Caco-2 (cell line): ENCODE data around the gene SUV39H2. TPM values are rescaled to one million over a fixed set of nuclear protein-coding genes. Genes with fewer than 3 reads are reported as not detected.

Experiments
- BruUV-seq: library from RNA; stranded (reverse); fragments of 400-500 nt; replicated peaks from 2 replicates; lab custom pipeline; 2021; lab: Mats Ljungman, UMichigan
- CTCF ChIA-PET: fragments of 300-600 bp; sonication (Branson Sonifier 250); formaldehyde crosslinking; loops from one replicate; lab custom pipeline; 2022; ENCODE audit warnings: antibody characterized with exemption; lab: Charles Lee
- POLR2A ChIA-PET: fragments of 300-600 bp; sonication (Branson Sonifier 250); formaldehyde crosslinking; loops from one replicate; lab custom pipeline; 2022; ENCODE audit warnings: antibody characterized with exemption; lab: Charles Lee
- DNase-seq, 2 experiments: peaks; one replicate each; pipeline versions ENCODE4 v3.0.0 to v3.0.0-alpha.2; 2020 to 2022
- H3K27me3 ChIP-seq: replicated peaks from 2 replicates; pipeline ENCODE4 v1.6.0; 2011; ENCODE audit warnings: low read length; ENCODE audit not compliant: control insufficient read depth, insufficient read depth
- H3K36me3 ChIP-seq: 2 replicates; pipeline ENCODE4 v1.5.1; 2011; ENCODE audit warnings: low read length; ENCODE audit not compliant: control insufficient read depth, insufficient read depth
- H3K4me1 ChIP-seq: fragments of 250-450 bp; sonication (Bioruptor Pico); 2 replicates; pipeline ENCODE4 v1.5.1; 2020; ENCODE audit warnings: mild to moderate bottlenecking
- H3K4me3 ChIP-seq: 2 replicates; pipeline ENCODE4 v1.5.1; 2011; ENCODE audit warnings: low read depth, mild to moderate bottlenecking, control low read depth, low read length
- H3K9me3 ChIP-seq: fragments of 250-450 bp; sonication (Bioruptor Pico); 2 replicates; pipeline ENCODE4 v1.5.1; 2020; ENCODE audit warnings: mild to moderate bottlenecking, moderate library complexity
- H3K27ac Mint-ChIP-seq: one replicate; pipeline ENCODE4 v1.8.0; 2022; ENCODE audit warnings: mixed read lengths; ENCODE audit not compliant: unreplicated experiment
- H3K27me3 Mint-ChIP-seq: one replicate; pipeline ENCODE4 v1.8.0; 2022; ENCODE audit warnings: mixed read lengths; ENCODE audit not compliant: insufficient read depth, unreplicated experiment
- H3K36me3 Mint-ChIP-seq: one replicate; pipeline ENCODE4 v1.8.0; 2022; ENCODE audit warnings: mild to moderate bottlenecking, mixed read lengths; ENCODE audit not compliant: insufficient read depth, unreplicated experiment
- H3K4me1 Mint-ChIP-seq: one replicate; pipeline ENCODE4 v1.8.0; 2022; ENCODE audit warnings: low read depth, mixed read lengths; ENCODE audit not compliant: unreplicated experiment
- H3K4me3 Mint-ChIP-seq: one replicate; pipeline ENCODE4 v1.8.0; 2022; ENCODE audit warnings: mild to moderate bottlenecking, moderate library complexity, mixed read lengths; ENCODE audit not compliant: unreplicated experiment
- H3K9me3 Mint-ChIP-seq: one replicate; pipeline ENCODE4 v1.8.0; 2022; ENCODE audit warnings: mixed read lengths; ENCODE audit not compliant: unreplicated experiment
- intact Hi-C: fragments of 100-400 bp; cut with micrococcal nuclease; formaldehyde crosslinking; loops from one replicate; pipeline ENCODE4 v1.10.0; 2022; ENCODE audit not compliant: unreplicated experiment
- total RNA-seq: library from RNA; stranded (reverse); gene quantifications from 2 replicates; pipeline ENCODE4 v1.2.3, GENCODE V29; 2022
- TF ChIP-seq, protein P1 (sequence below), 2 experiments: fragments of 200-600 bp in 1 of 2; IDR thresholded peaks; 1 replicate in 1 of 2; 2 replicates in 1 of 2; pipeline versions ENCODE4 v1.5.1 to v1.8.0; 2011 to 2022; ENCODE audit warnings: antibody characterized with exemption in 1 of 2, control low read depth in 1 of 2, inconsistent platforms in 1 of 2, low read depth in 1 of 2, low read length in 1 of 2, mild to moderate bottlenecking in 1 of 2, moderate library complexity in 1 of 2; ENCODE audit not compliant: insufficient read depth in 1 of 2, severe bottlenecking in 1 of 2, unreplicated experiment in 1 of 2

The SUV39H2 gene
- total RNA-seq, 1 experiment from 2014 or later: 60.4 TPM

DNA sequence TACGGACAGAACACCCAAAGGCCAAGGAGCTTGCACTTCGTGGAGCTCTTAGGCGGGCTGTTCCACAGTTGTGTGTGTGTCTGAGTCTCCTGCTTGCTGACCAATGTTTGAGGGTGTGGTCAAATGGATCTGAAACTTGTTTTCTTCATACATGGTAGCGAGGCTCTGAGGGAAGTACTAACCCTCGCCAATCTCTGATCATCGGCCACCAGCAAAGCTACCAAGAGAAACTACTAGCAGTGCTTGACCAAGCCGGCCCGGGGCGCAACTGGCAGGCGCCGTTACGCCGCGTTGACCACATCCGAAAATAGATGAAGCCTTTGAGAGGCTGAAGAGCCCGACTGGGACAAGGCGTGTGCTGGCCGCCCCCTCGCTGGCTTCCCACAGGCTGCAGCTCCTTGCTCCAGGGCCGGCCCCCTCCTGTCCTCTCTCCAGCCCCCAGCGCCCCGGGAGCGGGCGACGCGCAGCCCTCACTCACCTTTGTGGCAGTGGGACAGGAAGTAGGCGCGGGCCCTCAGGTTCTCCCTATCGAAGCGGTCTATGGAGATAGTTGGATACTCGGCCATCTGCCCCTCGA, 74.8 kb downstream of the SUV39H2 start:
- Histone ChIP-seq H3K36me3 (no peaks in the 10 kb centered on the region), H3K4me1 (peaks cover 4% of the 10 kb centered on the region; the same call in 1 of the 2 replicates), H3K27me3 (no peaks in the 10 kb centered on the region), H3K4me3 (peak overlapping the region; percentile 85), H3K9me3 (no peaks in the 10 kb centered on the region)
- no peaks in the 10 kb centered on the region for H3K27me3 Mint-ChIP-seq
- H3K4me3 Mint-ChIP-seq: peak overlapping the region; percentile 87
- BruUV-seq: no TSS peak
- CTCF ChIA-PET: interaction anchor here (0.6 to 2.2 kb wide), 7 partner anchors 12 to 768 kb away, joined by 3 to 12 read pairs (median 5); partner anchors contain the start of genes CDNF, HSPA14 and MSANTD7
- POLR2A ChIA-PET: interaction anchor here (0.5 to 2.2 kb wide), 7 partner anchors 20 to 425 kb away, joined by 3 to 25 read pairs (median 3); partner anchors contain the start of genes CDNF, HSPA14, MSANTD7 and SUV39H2
- H3K9me3 Mint-ChIP-seq: no peaks in the 10 kb centered on the region
- H3K4me1 Mint-ChIP-seq: peaks cover 6% of the 10 kb centered on the region
- TF ChIP-seq, protein P1, sequence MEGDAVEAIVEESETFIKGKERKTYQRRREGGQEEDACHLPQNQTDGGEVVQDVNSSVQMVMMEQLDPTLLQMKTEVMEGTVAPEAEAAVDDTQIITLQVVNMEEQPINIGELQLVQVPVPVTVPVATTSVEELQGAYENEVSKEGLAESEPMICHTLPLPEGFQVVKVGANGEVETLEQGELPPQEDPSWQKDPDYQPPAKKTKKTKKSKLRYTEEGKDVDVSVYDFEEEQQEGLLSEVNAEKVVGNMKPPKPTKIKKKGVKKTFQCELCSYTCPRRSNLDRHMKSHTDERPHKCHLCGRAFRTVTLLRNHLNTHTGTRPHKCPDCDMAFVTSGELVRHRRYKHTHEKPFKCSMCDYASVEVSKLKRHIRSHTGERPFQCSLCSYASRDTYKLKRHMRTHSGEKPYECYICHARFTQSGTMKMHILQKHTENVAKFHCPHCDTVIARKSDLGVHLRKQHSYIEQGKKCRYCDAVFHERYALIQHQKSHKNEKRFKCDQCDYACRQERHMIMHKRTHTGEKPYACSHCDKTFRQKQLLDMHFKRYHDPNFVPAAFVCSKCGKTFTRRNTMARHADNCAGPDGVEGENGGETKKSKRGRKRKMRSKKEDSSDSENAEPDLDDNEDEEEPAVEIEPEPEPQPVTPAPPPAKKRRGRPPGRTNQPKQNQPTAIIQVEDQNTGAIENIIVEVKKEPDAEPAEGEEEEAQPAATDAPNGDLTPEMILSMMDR (IDR thresholded peaks at IDR 0.05; ENCODE audit: insufficient read depth in 1 of 2, low read depth in 1 of 2, low read length in 1 of 2, severe bottlenecking in 1 of 2, unreplicated experiment in 1 of 2): peak in 1 of 2 experiments; percentile 32
- peak overlapping the region; percentile 99 for H3K27ac Mint-ChIP-seq
- intact Hi-C loops: loop anchor here (1.0 to 10.0 kb wide), 2 partner anchors 379 to 454 kb away; no protein-coding TSS in a partner anchor
- peak in 1 of 2 experiments; percentile 67 for DNase-seq
- H3K36me3 Mint-ChIP-seq: peaks cover 27% of the 10 kb centered on the region

Other genes with a start within 250 kb of the SUV39H2 start
- gene FAM107B, start 104.0 kb upstream of the SUV39H2 start, total RNA-seq: 206 and 209 TPM in 2 replicates
- 3.4 and 3.9 TPM in 2 replicates for gene CDNF, start 40.8 kb upstream of the SUV39H2 start, total RNA-seq
- 36.9 and 39.3 TPM in 2 replicates for gene HSPA14, start 40.6 kb upstream of the SUV39H2 start, total RNA-seq
- gene MSANTD7, start 40.6 kb upstream of the SUV39H2 start, total RNA-seq: 30.0 and 32.8 TPM in 2 replicates
- gene DCLRE1C, start 75.2 kb downstream of the SUV39H2 start, total RNA-seq: 23.7 and 25.8 TPM in 2 replicates
- not detected in 2 replicates for gene MEIG1, start 80.5 kb downstream of the SUV39H2 start, total RNA-seq
- not detected in 2 replicates for gene OLAH, start 165.1 kb downstream of the SUV39H2 start, total RNA-seq
- gene ACBD7, start 209.9 kb downstream of the SUV39H2 start, total RNA-seq: 9.7 and 13.9 TPM in 2 replicates
- gene RPP38, start 218.5 kb downstream of the SUV39H2 start, total RNA-seq: 40.1 and 40.7 TPM in 2 replicates